IPS-NIHi11 (cell line): ENCODE measurements around the gene ITSN1.
"Not testable (repeated sequence)": the region's sequence is repeated elsewhere in the genome, so short reads cannot be mapped to it uniquely, and the experiment has no call there.

ENCODE experiments used
- DNase-seq: peaks from one replicate; pipeline ENCODE4 v3.0.0; 2012; ENCODE audit warnings: mixed read lengths, low spot score

Gene ITSN1

GRCh38 chr21:33651965-33652680, 9.8 kb downstream of the ITSN1 start:
- DNase-seq: no peak

- DNase-seq: no peak
These were observed 12.1 kb downstream of the ITSN1 start for GRCh38 chr21:33654412-33654811.

- peak; percentile 50 for DNase-seq
These were observed 13.4 kb downstream of the ITSN1 start for GRCh38 chr21:33655588-33656221.

- no peak for DNase-seq
These were observed 15.0 kb downstream of the ITSN1 start for GRCh38 chr21:33657124-33657820.

GRCh38 chr21:33658919-33659567, 16.7 kb downstream of the ITSN1 start:
- DNase-seq: no peak

GRCh38 chr21:33659568-33659949, 17.3 kb downstream of the ITSN1 start:
- DNase-seq: no peak

DNA sequence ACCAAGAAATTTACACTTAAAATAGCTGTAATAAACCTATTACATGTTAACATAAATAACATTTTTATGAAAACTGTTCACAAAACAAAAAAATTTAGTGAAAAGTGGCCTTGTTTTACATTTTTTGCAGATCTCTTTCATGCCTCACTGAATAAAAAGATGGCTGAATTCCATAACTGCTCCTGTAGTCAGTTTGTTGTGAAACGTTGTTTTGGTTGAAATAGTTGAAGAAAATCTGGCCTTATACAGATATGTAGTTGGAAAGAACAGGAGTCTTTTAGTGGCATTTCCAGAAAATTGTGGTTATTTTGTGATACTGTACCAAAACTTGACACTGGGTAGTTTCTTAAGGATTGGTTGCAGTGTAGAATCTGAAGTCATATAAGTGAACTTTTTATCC, 18.1 kb downstream of the ITSN1 start:
- DNase-seq: no peak

GRCh38 chr21:33661146-33661545, 18.8 kb downstream of the ITSN1 start:
- DNase-seq: no peak

DNA sequence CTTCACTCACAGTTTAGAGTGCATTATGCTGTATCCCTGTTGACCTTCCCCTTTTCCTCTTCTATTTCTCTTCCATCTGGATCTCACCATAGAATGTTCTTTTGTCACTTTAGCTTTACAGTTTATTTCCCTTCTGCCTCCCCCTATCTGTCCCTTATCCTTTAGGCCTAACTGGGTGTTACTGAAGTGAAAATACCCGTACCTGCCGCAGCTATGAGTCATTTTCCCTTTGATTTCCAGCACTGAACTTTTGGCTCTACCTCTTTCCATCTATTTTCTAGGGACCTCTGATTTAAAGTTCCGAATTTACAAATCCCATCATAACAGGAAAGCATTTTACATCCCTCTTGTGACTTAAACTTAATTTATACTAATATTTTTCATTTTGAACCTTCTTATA, 19.7 kb downstream of the ITSN1 start:
- no peak for DNase-seq

DNA sequence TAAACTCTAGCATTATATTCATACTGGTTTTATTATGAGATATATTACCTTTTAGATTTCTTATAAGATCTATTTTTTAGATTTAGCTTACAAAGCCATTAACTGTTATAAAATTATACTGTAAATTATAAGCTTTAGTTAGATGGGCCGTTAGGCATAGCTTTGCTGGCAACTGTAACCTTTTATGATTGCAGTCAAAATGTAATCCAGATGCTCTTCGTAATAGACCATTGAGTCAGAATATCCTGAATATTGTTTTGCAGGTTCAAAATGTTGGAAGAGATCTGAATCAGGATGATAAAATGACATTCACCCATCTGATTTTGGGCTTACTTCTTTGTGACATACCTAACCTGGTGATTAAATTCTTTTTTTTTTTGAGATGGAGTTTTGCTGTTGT, 20.9 kb downstream of the ITSN1 start:
- no peak for DNase-seq

DNA sequence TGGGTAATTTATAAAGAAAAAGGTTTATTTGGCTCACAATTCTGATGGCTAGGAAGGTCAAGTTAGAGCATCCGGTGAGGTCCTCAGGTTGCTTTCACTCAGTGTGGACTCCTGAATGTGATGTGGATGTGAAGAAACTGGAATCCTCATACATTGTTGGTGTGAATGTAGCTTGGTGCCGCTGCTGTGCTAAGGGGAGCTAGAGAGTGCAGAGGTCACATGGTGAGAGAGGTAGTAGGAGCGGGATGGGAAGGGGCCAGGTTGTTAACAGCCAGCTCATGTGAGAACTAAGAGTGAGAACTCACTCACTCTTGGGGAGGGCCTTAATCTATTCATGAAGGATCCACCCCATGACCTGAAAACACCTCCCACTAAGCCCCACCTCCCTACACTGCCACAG, 21.8 kb downstream of the ITSN1 start:
- no peak for DNase-seq

DNA sequence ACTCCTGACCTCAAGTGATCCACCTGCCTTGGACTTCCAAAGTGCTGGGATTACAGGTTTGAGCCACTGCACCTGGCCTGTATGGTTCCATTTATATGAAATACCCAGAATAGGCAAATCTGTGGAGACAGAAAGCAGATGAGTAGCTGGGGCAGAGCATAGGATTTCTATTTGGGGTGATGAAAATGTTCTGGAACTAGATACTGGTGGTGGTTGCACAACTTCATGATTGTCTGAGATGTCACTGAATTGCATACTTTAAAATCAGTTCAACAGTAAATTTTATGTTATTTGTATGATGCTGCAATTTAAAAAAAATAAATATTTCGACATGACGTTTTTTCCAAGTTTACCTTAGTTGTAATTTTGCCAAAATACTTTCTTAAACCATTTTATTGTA, 23.9 kb downstream of the ITSN1 start:
- no peak for DNase-seq

DNA sequence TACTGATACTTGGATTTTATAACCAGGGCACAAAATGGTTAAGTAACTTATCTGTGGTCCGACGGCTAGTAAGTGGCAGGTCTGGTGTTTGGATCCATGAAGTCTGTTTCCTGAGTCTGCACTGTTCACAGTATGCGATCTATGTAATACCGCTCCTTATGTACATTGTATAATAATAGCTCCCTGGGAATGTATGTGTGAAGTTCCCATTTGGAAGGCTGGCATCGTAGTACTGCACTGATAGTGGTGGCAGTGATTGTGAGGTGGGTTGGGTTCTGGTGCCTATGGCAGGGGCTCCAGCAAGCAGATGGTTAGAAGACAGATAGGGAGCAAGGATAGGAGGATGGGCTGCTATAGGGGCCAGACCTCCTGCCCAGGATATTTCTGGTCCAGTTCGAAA, 25.3 kb downstream of the ITSN1 start:
- DNase-seq: no peak

- DNase-seq: no peak
These were observed 25.9 kb downstream of the ITSN1 start for GRCh38 chr21:33668180-33668579.

DNA sequence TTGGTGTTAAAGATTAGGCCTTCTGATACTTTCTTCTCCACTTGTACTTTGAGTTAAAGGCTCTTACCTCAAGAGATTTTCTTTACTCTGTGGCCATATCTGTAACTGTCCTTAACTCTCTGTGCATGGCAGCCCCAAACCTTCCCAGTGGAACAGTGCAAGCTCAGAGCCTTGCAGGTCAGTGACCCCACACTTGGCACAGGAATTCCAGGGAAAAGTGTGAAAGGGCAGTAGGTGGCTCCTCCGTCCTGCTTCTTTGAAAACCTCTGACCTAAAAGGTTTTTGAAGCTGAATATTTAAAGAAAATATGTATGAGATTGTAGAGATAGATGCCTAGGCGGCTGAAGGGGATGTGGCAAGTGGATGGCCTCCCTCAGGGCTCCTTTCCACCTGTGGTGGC, 26.3 kb downstream of the ITSN1 start:
- no peak for DNase-seq

GRCh38 chr21:33670076-33670978, 28.0 kb downstream of the ITSN1 start:
- no peak for DNase-seq

DNA sequence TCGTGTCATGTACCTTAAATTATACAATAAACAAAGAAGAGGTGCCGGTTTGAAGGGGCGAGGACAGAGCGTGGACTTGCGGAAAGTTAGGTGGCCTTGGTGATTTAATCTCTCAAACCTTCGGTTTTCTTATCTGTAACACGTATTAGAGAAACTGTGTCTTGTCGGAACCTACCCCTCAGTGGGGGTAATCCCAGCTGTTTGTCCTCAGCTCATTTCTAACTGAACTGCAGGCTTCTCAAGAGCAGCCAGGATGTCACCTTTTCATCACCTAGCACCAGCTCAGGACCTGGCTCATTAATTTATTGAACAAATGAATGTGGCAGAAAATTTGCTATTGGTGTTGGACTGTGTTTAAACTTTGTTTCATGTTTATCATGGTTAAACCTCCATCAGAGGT, 31.2 kb downstream of the ITSN1 start:
- DNase-seq: no peak

- no peak for DNase-seq
These were observed 31.9 kb downstream of the ITSN1 start for GRCh38 chr21:33674226-33674625.

GRCh38 chr21:33676666-33677065, 34.4 kb downstream of the ITSN1 start:
- not testable (repeated sequence) for DNase-seq

DNA sequence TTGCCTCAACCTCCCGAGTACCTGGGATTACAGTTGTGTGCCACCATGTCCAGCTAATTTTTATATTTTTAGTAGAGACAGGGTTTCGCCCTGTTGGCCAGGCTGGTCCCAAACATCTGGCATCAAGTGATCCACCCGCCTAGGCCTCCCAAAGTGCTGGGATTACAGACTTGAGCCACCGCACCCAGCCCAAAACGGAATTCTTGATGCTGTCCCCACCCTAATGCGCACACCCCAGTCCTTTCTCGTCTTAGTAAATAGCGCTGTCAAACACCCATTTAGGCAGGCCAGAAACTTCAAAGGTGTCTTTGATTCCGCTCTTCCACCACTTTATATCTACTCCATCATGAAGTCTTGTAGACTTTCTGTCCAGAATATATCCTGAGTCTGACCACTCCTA, 35.1 kb downstream of the ITSN1 start:
- no peak for DNase-seq

DNA sequence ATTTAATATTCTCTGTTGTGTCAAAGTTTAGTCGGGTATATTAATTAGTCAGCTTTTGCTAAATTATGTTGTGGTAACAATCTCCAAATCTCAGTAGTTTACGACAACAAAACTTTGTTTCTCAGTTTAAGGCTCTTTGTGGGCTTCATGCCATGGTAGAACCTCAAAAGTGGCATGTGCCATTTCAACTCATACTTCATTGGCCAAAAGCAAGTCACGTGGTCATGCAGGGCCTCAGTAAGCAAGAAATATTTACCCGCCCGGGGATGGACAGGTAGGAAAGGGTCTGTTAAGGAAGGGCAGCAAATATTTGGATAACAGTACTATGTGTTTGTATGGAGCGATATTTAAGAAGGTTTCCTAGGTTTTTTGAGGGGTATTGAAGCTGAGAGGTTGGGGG, 38.6 kb downstream of the ITSN1 start:
- DNase-seq: no peak
